DOHH2 (cell line): ENCODE measurements around the gene FBXO42.
"Not testable (repeated sequence)": the region's sequence is repeated elsewhere in the genome, so short reads cannot be mapped to it uniquely, and the experiment has no call there.

Experiments used
- H3F3A ChIP-seq: fragments of 200-600 bp; sonication (generic), shearing (Covaris generic); 2 replicates; pipeline ENCODE4 v1.6.0; 2016; ENCODE audit warnings: antibody characterized with exemption, mild to moderate bottlenecking; ENCODE audit not compliant: control insufficient read depth, insufficient read depth
- H3K27ac ChIP-seq: fragments of 200-600 bp; sonication (generic); 2 replicates; pipeline ENCODE4 v1.5.1; 2014; ENCODE audit warnings: low read depth, mild to moderate bottlenecking, low read length, moderate library complexity
- H3K27me3 ChIP-seq: fragments of 200-600 bp; sonication (generic); 2 replicates; pipeline ENCODE4 v1.6.1; 2014; ENCODE audit warnings: mild to moderate bottlenecking, low read length, mixed read lengths; ENCODE audit not compliant: control insufficient read depth
- H3K36me3 ChIP-seq: fragments of 200-600 bp; sonication (generic); 2 replicates; pipeline ENCODE4 v1.6.1; 2014; ENCODE audit warnings: mild to moderate bottlenecking, low read length, moderate library complexity, mixed read lengths; ENCODE audit not compliant: control insufficient read depth
- H3K4me1 ChIP-seq: fragments of 200-600 bp; sonication (generic); 2 replicates; pipeline ENCODE4 v1.6.1; 2014; ENCODE audit warnings: mild to moderate bottlenecking, low read length, mixed read lengths; ENCODE audit not compliant: control insufficient read depth
- H3K4me2 ChIP-seq: fragments of 200-600 bp; sonication (generic); 2 replicates; pipeline ENCODE4 v1.6.0; 2014; ENCODE audit warnings: mild to moderate bottlenecking, low read length, moderate library complexity
- H3K4me3 ChIP-seq: fragments of 200-600 bp; sonication (generic); 2 replicates; pipeline ENCODE4 v1.5.1; 2014; ENCODE audit warnings: mild to moderate bottlenecking, low read length, mixed read lengths
- H3K79me2 ChIP-seq: fragments of 200-600 bp; sonication (generic); 2 replicates; pipeline ENCODE4 v1.6.1; 2014; ENCODE audit warnings: mild to moderate bottlenecking, low read length, mixed read lengths; ENCODE audit not compliant: control insufficient read depth
- H3K9me2 ChIP-seq: fragments of 200-600 bp; sonication (generic); replicated peaks from 2 replicates; pipeline ENCODE4 v1.6.1; 2014; ENCODE audit warnings: mild to moderate bottlenecking, low read length, mixed read lengths; ENCODE audit not compliant: control insufficient read depth
- H3K9me3 ChIP-seq: fragments of 200-600 bp; sonication (generic); 2 replicates; pipeline ENCODE4 v1.6.1; 2014; ENCODE audit warnings: antibody characterized with exemption, low read length, mixed read lengths; ENCODE audit not compliant: control insufficient read depth, insufficient read depth
- H4K20me1 ChIP-seq: fragments of 200-600 bp; sonication (generic); 2 replicates; pipeline ENCODE4 v1.6.0; 2014; ENCODE audit warnings: low read depth, mild to moderate bottlenecking, antibody characterized with exemption, low read length, moderate library complexity; ENCODE audit not compliant: control insufficient read depth, insufficient read depth
- CTCF ChIP-seq: fragments of 200-600 bp; sonication (generic); IDR thresholded peaks from one replicate; pipeline ENCODE4 v1.5.1; 2014; ENCODE audit warnings: antibody characterized with exemption, mild to moderate bottlenecking, low read depth, low read length; ENCODE audit not compliant: poor library complexity, severe bottlenecking
- EZH2phosphoT487 ChIP-seq: fragments of 200-600 bp; sonication (generic); IDR thresholded peaks from 2 replicates; pipeline ENCODE4 v1.6.1; 2017; ENCODE audit warnings: borderline replicate concordance, mild to moderate bottlenecking, antibody characterized with exemption, low read length, moderate library complexity, mixed read lengths

The FBXO42 gene

GRCh38 chr1:16218014-16218673 is 134.1 kb downstream of the FBXO42 start:
- no peaks in the 10 kb centered on the region for H3K9me2 ChIP-seq
- no peak for TF ChIP-seq EZH2phosphoT487
- TF ChIP-seq CTCF: no peak
- peaks cover 6% of the 10 kb centered on the region for H3K27me3 ChIP-seq
- no peak overlapping the region for H3K4me2 ChIP-seq
- H3K4me1 ChIP-seq: peaks cover 14% of the 10 kb centered on the region
- no peaks in the 10 kb centered on the region for H3F3A ChIP-seq
- no peaks in the 10 kb centered on the region for H3K36me3 ChIP-seq
- H3K79me2 ChIP-seq: no peaks in the 10 kb centered on the region
- no peaks in the 10 kb centered on the region for H4K20me1 ChIP-seq
- no peak overlapping the region for H3K27ac ChIP-seq
- no peaks in the 10 kb centered on the region for H3K9me3 ChIP-seq
- no peak overlapping the region for H3K4me3 ChIP-seq

- Histone ChIP-seq H4K20me1 (no peaks in the 10 kb centered on the region), H3K9me2 (no peaks in the 10 kb centered on the region), H3K9me3 (no peaks in the 10 kb centered on the region), H3K27ac (no peak overlapping the region), H3K4me1 (peaks cover 14% of the 10 kb centered on the region), H3K36me3 (no peaks in the 10 kb centered on the region), H3K4me2 (peak overlapping the region; percentile 86), H3K4me3 (peak overlapping the region; percentile 66), H3K79me2 (no peaks in the 10 kb centered on the region), H3F3A (no peaks in the 10 kb centered on the region), H3K27me3 (peaks cover 16% of the 10 kb centered on the region)
- TF ChIP-seq EZH2phosphoT487 (no peak), CTCF (no peak)
Measured at GRCh38 chr1:16217061-16217785, 135.1 kb downstream of the FBXO42 start.

- Histone ChIP-seq H4K20me1 (no peaks in the 10 kb centered on the region), H3K4me3 (peak overlapping the region; percentile 66), H3K4me1 (peaks cover 14% of the 10 kb centered on the region), H3K4me2 (peak overlapping the region; percentile 86), H3K27me3 (peaks cover 24% of the 10 kb centered on the region), H3K36me3 (no peaks in the 10 kb centered on the region), H3F3A (no peaks in the 10 kb centered on the region), H3K9me3 (no peaks in the 10 kb centered on the region), H3K9me2 (no peaks in the 10 kb centered on the region), H3K79me2 (no peaks in the 10 kb centered on the region), H3K27ac (no peak overlapping the region)
- TF ChIP-seq CTCF: no peak
- TF ChIP-seq EZH2phosphoT487: no peak
Measured at GRCh38 chr1:16215882-16216753, 136.2 kb downstream of the FBXO42 start.

- not testable (repeated sequence) for H3K4me2 ChIP-seq, H3F3A ChIP-seq, H3K27ac ChIP-seq, H3K4me3 ChIP-seq, H4K20me1 ChIP-seq, H3K9me3 ChIP-seq, H3K9me2 ChIP-seq, H3K36me3 ChIP-seq, H3K79me2 ChIP-seq
- H3K27me3 ChIP-seq: peaks cover 30% of the 10 kb centered on the region
- peaks cover 14% of the 10 kb centered on the region for H3K4me1 ChIP-seq
Measured at GRCh38 chr1:16215240-16215639, 137.0 kb downstream of the FBXO42 start.

GRCh38 chr1:16213544-16213943 is 138.7 kb downstream of the FBXO42 start:
- not testable (repeated sequence) for H3K27ac ChIP-seq, H4K20me1 ChIP-seq, H3K36me3 ChIP-seq, H3K4me2 ChIP-seq, H3F3A ChIP-seq, H3K9me2 ChIP-seq, H3K4me3 ChIP-seq, H3K79me2 ChIP-seq, H3K9me3 ChIP-seq
- Histone ChIP-seq H3K4me1 (peaks cover 14% of the 10 kb centered on the region), H3K27me3 (peaks cover 30% of the 10 kb centered on the region)
